T47D (cell line): ENCODE data around the gene KRTAP20-3.
A peak's percentile ranks its signal among the peaks of the same experiment; 100 is the strongest.

Experiments
- DNase-seq, 2 experiments: peaks; one replicate each; pipeline versions ENCODE4 v3.0.0 to v3.0.0-alpha.2; 2011 to 2012; ENCODE audit warnings: low read depth in 1 of 2, low spot score in 1 of 2
- JUND ChIP-seq: IDR thresholded peaks from 2 replicates; pipeline ENCODE4 v1.6.1; 2012; ENCODE audit warnings: low read depth
- in situ Hi-C: cut with HindIII; loops from 2 replicates; pipeline ENCODE4 v1.10.0; 2016; ENCODE audit warnings: low sequenced_read_pairs, low pct_unique_long_range_greater_than_20kb

The KRTAP20-3 gene

DNA sequence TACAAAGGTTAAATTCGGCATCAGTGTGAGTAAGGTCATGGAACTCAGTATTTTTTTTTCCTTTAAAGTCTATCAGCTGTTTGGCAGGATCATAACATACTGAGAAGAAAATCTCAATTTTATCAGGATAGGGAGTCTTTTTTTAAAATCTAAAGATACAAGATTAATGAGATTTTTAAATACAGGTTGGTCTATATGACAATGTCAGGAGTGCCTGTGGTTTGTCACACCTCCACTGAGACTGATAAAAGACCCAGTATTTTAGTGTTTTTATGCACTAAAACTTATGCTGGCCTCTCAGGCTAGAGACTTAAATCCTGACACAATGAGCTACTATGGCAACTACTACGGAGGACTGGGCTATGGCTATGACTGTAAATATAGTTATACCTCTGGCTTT, at the start of gene KRTAP20-3:
TSS of gene KRTAP20-3 (plus strand) at position 301 of the 400 bp plus-strand sequence.
- no peak for DNase-seq
- in situ Hi-C loops: no loop called here
- TF ChIP-seq JUND: no peak

- no peak for TF ChIP-seq JUND
- in situ Hi-C loops: no loop called here
- DNase-seq: no peak
Observed at GRCh38 chr21:30598802-30599201, 43.9 kb upstream of the KRTAP20-3 start, which contains the start of gene KRTAP6-2. Gene KRTAP6-2 (minus strand): TSS chr21:30598902. CDS start chr21:30598874, 28 bp downstream.

DNA sequence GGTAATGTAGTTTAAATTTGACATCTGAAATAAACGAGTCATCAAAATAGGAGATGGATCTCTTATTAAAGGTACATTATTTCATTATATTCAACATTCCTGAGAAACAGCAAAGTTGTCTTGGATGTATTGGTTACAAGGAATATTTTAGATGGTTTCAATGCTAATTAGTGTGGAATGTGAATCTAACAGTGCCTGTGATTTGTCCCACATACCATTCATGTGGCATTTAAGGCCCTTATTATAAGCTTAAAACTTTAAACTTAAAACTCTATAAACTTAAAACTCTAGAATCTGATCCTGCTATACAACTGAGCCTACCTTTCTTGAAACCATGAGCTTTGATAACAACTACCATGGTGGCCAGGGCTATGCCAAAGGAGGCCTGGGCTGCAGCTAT, 41.9 kb upstream of the KRTAP20-3 start, which contains the start of gene KRTAP22-1:
TSS of gene KRTAP22-1 (plus strand) at position 301 of the 400 bp plus-strand sequence.
- no peak for DNase-seq
- no peak for TF ChIP-seq JUND
- in situ Hi-C loops: no loop called here

DNA sequence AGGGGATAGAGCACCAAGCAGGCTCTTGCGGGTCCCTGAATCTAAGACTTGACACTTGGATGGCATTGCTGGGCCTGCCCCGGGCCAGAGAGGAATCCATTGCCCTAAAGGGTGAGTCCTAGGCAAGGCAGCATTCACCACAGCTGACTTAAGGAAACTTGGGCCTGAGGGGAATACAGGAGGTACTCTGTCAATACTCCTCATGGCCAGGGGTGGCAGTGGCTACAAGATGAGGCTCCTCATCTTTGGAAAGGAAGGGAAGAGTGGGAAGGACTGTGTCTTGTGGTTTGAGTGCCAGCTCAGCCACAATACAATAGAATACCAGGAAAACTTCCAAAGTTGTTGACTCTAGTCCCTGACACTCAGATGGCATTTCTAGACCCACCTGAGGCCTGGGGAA, 36.7 kb upstream of the KRTAP20-3 start:
- in situ Hi-C loops: no loop called here
- DNase-seq: peak in 1 of 2 experiments; percentile 6
- no peak for TF ChIP-seq JUND

DNA sequence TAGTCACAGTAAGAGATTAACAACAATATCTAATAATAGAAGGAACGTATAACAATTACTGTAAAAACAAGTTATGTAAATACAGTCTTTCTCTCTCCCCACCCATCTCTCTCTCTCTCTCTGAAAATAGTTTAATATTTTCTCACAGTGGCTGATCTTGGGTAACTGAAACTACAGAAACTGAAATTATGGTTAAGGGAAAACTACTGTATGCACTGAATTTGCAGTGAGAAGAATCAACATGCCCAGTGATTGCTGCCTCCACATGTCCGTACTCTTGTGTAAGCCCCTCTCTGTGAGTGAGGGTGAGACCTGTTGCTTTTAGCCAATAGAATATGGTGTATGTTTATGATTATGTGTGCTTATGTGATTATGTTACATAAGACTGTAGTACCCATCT, 30.5 kb upstream of the KRTAP20-3 start:
- in situ Hi-C loops: no loop called here
- no peak for DNase-seq
- no peak for TF ChIP-seq JUND

GRCh38 chr21:30613836-30614235, 28.8 kb upstream of the KRTAP20-3 start, which contains the start of gene KRTAP6-1:
Gene KRTAP6-1 (minus strand): TSS chr21:30613930. CDS start chr21:30613904, 26 bp downstream.
- no peak for TF ChIP-seq JUND
- in situ Hi-C loops: no loop called here
- no peak for DNase-seq

DNA sequence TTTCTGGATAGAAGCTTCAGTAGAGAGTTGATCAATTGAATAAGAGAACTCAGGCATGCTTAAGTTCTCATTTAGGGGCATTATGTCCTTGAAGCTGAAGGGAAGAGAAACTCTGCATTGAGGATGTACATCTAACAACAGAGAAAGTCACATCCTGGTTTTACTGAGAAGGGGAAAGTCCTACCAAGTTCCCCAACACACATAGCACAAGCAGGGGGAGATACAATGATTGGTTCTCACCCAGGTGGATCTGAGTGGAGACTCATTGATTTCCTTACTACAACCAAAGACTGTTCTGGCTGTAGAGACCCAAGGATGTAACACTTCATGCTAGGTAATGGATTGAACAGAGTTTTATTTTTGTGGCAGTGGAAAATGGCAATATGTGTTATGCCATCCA, 27.5 kb upstream of the KRTAP20-3 start:
- no peak for TF ChIP-seq JUND
- DNase-seq: no peak
- in situ Hi-C loops: no loop called here

GRCh38 chr21:30616125-30616524, 26.5 kb upstream of the KRTAP20-3 start, which contains the start of gene KRTAP20-1:
Gene KRTAP20-1 (plus strand): TSS chr21:30616425. CDS start chr21:30616455, 30 bp downstream.
- DNase-seq: no peak
- in situ Hi-C loops: no loop called here
- TF ChIP-seq JUND: no peak

DNA sequence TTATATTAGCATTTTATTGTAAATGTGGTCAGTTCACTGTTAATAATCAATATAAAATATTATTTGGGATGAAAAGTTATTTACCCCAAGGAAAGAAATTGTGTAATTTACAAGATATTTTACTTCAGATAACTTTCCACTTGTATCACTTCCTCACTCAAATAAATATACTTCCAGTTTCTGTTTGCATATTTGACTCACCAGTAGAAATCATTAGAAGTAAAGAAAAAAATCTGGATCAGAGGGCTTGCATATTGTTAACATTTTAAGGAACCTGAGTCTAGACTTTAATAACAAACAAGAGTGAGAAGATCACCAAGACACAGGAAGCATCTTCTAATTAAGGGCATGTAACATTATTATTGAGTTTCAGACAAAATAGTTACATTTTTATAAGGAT, 22.6 kb upstream of the KRTAP20-3 start:
- no peak for TF ChIP-seq JUND
- in situ Hi-C loops: no loop called here
- DNase-seq: no peak

DNA sequence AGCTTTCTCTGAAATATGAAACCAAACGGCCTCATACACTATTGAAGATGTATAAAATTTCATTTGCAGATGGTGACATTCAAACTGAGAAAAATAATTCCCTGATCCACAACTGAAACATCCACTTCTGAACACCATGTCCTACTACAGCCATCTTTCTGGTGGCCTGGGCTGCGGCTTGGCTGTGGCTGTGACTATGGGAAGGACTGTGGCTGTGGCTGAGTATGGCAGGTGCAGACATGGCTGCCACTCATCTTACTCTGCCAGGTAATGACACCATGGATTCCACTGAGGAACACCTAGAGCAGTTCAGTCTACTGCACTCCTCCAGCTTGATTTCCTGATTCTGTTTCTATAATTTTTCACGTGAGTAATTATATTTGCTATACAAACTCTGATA, 22.1 kb upstream of the KRTAP20-3 start, which contains the start of gene KRTAP20-4:
TSS of gene KRTAP20-4 (plus strand) at position 106 of the 400 bp plus-strand sequence.
- no peak for TF ChIP-seq JUND
- no peak for DNase-seq
- in situ Hi-C loops: no loop called here

DNA sequence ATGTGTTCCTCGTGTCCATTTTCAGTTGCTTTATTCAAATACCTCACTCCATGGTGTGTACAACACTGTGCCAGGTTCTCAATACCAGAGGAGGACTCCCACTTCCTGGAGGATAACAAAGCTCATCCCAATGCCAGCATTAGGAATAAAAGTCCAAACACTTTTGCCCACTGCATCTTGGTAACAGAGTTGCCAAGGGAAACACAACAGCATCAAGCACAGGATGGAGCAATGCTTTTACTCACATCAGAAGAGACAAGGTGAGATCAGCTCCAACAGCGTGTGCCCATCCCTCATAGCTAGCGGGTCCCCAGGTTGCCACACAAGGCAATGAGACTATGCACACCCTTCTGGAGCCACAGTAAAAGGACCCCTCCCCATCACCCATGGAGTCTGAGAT, 19.3 kb upstream of the KRTAP20-3 start:
- TF ChIP-seq JUND: no peak
- DNase-seq: no peak
- in situ Hi-C loops: no loop called here

DNA sequence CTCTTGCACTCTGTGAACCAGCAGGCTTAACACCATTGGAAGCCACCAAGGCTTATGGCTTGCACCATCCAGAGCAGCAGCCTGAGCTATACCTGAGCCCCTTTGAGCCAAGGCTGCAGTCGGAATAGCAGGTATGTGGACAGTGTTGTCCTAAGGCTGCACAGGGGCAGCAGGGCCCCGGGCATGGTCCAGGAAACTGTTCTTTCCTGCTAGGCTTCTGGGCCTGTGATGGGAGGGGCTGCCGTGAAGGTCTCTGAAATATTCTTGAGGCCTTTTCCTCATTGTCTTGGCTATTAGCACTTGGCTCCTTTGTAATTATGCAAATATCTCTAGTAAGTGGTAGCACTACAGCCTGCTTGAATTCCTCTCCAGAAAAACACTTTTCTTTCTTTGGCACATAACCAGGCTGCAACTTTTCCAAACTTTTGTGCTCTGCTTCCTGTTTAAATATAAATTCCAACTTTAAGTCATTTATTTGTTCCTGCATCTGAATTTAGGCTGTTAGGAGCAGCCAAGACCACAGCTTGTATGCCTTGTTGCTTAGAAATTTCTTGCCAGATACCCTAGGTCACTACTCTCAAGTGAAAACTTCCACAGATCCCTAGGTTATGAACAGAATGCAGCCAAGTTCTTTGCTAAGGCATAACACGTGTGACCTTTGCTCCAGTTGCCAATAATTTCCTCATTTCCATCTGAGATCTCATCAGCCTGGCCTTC, 17.1 kb upstream of the KRTAP20-3 start:
- in situ Hi-C loops: no loop called here
- no peak for DNase-seq
- no peak for TF ChIP-seq JUND

DNA sequence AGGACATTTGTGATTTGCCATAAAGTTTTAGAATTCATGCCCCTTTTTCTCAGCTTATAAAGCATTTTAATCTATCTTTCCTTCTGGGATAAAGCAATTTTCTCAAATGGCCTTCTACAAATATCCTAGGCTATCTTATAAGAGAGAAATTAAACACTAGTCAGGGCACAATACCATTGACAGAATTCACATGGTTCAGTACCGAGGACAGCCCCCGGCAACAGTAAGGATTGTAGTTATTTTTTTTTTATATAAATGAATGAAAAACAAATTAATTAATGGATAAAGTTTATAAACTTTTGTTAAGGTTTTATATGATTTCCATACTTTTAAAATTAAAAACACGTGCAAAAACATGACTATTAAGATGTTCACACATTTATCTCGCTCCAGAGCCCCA, 14.6 kb upstream of the KRTAP20-3 start:
- TF ChIP-seq JUND: no peak
- in situ Hi-C loops: no loop called here

DNA sequence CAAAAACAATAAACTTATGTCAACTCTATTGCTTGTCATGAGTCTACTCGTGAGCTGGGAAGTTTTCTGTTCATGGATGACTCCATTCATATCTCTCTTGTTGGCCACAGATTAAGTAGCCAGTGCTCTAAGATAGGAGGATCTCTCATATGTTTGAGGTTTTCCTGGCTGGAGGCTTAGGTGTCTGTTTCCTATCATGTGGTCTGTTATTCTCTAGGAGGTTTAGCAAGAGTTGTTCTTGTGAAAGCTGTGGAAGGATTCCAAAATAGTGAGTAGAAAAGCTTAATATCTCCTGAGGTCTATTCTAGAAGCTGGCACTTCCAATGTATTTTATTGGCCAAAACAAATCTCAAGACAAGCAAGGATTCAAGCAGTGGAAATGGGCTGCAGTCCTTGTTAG, 13.5 kb upstream of the KRTAP20-3 start:
- TF ChIP-seq JUND: no peak
- no peak for DNase-seq
- in situ Hi-C loops: no loop called here

More for the DNA sequence above, 14.6 kb upstream of the KRTAP20-3 start:
- DNase-seq: no peak
